Medulla oblongata (tissue), 1 donor: Measurements from ENCODE around the gene TUBB8.
"Not testable (repeated sequence)": the region's sequence is repeated elsewhere in the genome, so short reads cannot be mapped to it uniquely, and the experiment has no call there.

ENCODE experiments used
- DNase-seq: peaks from one replicate; pipeline ENCODE4 v3.0.0-alpha.2; 2015; ENCODE audit errors: extremely low spot score

TUBB8 gene

GRCh38 chr10:47864-48263 is 1.2 kb downstream of the TUBB8 start:
- not testable (repeated sequence) for DNase-seq

- DNase-seq: not testable (repeated sequence)
Observed at GRCh38 chr10:13315-13635, 35.8 kb downstream of the TUBB8 start.

GRCh38 chr10:12444-13314 is 36.4 kb downstream of the TUBB8 start:
- DNase-seq: not testable (repeated sequence)

GRCh38 chr10:11260-11659 is 37.8 kb downstream of the TUBB8 start:
- DNase-seq: not testable (repeated sequence)

- not testable (repeated sequence) for DNase-seq
Observed at GRCh38 chr10:10261-10971, 38.7 kb downstream of the TUBB8 start.
